Right ventricle myocardium superior (tissue), 1 donor: ENCODE measurements around the gene KREMEN1. TPM values are rescaled to one million over a fixed set of nuclear protein-coding genes. Genes with fewer than 3 reads are reported as not detected.

Source experiments
- ATAC-seq: fragments of 200-7000 bp; cut with Tn5 transposase; one replicate; pipeline ENCODE4 v1.9.1; 2020; ENCODE audit warnings: mild to moderate bottlenecking; ENCODE audit not compliant: poor library complexity
- DNase-seq: peaks from one replicate; pipeline ENCODE4 v3.0.0-alpha.2; 2020
- intact Hi-C: fragments of 100-400 bp; cut with DNase I; formaldehyde crosslinking; loops from one replicate; pipeline ENCODE4 v1.11.2; 2022
- total RNA-seq: library from RNA; stranded (reverse); fragmentation: NEBNext Ultra II Directional; extraction: Animal tissue kit (Norgen Biotek cat#: 25700); gene quantifications from one replicate; pipeline ENCODE4 v1.2.1, GENCODE V29; 2021
- donor health status: DM: no; HTN: yes; CAD: no; lungs with severe emphysema.

Gene KREMEN1
- total RNA-seq, 1 donor from 2014 or later: 49.9 TPM

DNA sequence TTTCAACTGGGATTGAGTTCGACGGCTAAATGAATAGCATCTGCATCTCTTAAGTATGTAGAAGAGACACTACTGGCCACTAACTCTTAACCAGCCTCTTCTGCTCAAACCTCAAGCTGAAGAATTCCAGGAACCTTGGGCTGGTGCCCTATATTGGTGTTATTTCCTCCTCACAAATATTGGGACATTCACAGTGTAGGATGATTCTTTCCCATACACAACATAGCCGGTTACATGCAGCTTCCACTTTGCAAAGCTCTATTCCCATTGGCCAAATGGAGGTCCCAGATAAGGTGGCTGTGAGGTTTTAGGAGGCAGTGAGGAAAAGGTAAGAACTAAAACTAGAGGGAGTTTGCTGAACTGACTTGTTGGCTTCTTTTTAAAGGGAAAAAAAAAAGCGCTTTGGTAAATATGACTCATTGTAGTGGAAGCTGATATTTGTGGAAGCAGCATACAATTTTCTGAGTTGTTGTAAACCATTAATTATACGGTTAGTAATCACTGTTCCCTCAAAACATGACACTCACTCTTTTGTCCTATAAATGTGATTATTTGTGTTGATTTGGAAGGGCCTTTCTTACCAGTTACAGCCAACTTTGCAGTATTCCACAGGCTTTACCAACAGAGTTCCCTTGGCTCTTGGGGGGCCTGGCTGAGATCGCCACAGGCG lies 28.8 kb upstream of the KREMEN1 start:
- ATAC-seq: no peak
- DNase-seq: no peak
- intact Hi-C loops: no loop called here

- DNase-seq: no peak
- ATAC-seq: no peak
- intact Hi-C loops: no loop called here
Measured at GRCh38 chr22:29044657-29045176, 28.1 kb upstream of the KREMEN1 start.

GRCh38 chr22:29048822-29049654 lies 23.8 kb upstream of the KREMEN1 start:
- intact Hi-C loops: no loop called here
- ATAC-seq (no peak), DNase-seq (no peak)

DNA sequence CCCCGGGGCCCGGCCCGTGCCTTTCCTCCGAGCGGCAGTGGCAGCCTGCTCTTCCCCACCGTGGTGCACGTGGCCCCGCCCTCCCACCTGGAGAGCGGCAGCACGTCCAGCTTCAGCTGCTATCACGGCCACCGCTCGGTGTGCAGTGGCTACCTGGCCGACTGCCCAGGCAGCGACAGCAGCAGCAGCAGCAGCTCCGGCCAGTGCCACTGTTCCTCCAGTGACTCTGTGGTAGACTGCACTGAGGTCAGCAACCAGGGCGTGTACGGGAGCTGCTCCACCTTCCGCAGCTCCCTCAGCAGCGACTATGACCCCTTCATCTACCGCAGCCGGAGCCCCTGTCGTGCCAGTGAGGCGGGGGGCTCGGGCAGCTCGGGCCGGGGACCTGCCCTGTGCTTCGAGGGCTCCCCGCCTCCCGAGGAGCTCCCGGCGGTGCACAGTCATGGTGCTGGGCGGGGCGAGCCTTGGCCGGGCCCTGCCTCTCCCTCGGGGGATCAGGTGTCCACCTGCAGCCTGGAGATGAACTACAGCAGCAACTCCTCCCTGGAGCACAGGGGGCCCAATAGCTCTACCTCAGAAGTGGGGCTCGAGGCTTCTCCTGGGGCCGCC lies 23.1 kb upstream of the KREMEN1 start:
- DNase-seq (no peak), ATAC-seq (no peak)
- intact Hi-C loops: no loop called here

- intact Hi-C loops: no loop called here
- no peak for ATAC-seq
Measured at GRCh38 chr22:29050457-29050856, 22.4 kb upstream of the KREMEN1 start.

GRCh38 chr22:29053048-29053702 lies 19.7 kb upstream of the KREMEN1 start:
- DNase-seq (no peak), ATAC-seq (no peak)
- intact Hi-C loops: no loop called here

More at GRCh38 chr22:29050457-29050856, 22.4 kb upstream of the KREMEN1 start:
- DNase-seq: no peak

DNA sequence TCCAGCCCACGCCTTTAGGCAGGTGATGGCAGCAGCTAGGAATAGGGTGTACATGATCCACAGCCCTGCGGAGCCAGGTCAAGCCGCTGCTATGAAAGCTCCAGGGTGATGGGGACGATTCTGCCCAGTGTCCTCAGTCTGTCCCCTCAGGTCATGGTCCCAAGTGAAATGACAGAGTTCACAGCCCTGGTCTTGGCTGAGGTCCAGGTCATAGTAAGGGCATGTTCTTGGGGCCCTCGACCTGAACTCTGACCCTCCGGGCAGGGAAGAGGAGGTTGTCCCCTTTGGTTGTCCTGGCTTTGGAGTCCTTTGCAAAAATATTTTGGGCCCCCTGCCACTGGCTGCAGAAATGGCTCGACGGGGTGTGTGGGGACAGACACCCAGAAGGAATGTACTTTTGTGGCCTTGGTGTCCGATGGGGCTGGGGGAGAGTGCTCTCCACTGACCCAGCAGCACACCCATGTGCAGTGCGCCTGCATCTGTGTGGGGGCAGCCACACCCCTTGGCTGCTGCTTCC lies 18.5 kb upstream of the KREMEN1 start:
- intact Hi-C loops: no loop called here
- DNase-seq (no peak), ATAC-seq (no peak)

DNA sequence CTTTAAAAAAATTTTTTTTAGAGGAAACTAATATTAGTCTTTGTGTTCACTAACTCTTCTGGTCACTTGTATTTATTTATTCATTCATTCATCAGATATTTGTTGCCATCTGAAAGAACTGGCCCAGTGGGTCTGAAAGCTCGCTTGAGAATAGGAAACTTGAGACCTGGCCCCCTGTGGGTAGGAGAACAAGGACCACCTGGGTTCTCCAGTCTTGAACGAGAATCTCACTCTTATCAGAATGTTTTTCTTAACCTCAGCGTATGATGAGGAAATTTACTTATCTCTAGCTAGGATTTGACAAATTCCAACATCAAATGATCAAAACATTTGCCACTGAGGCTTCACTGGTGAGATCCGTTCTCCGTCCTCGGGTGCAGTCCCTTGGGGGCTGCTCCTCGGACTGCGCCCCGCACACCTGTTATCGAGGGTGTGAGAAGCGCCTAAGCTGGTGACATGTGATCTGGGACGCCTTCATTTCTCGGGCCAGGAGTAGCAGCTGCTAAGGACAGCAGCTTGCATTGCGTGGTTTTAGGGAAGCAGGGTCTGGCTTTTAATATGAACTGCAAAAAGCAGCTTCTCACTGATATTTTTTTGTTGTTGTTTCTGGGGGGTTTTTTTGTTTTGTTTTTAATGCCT lies 17.5 kb upstream of the KREMEN1 start:
- DNase-seq (no peak), ATAC-seq (no peak)
- intact Hi-C loops: no loop called here

DNA sequence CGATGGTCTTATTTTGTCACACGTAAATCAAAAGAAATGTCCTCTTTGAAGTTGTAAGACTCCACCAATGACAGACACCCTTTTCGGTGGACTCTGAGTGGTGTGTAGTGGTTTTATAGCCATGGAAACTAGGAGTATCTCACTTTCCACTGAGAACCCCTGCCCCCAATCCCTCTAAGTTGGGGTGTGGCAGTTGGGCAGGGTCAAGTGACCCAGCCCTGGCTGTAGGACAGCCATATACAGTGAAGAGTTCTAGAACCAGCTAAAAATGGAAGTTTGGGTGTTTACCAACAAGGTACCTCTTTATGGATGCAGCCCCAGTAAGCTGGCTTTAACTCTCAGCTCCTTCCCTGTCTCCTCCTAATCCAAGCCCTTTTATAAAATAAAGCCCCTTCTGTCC lies 16.4 kb upstream of the KREMEN1 start:
- DNase-seq: no peak
- no peak for ATAC-seq
- intact Hi-C loops: no loop called here

DNA sequence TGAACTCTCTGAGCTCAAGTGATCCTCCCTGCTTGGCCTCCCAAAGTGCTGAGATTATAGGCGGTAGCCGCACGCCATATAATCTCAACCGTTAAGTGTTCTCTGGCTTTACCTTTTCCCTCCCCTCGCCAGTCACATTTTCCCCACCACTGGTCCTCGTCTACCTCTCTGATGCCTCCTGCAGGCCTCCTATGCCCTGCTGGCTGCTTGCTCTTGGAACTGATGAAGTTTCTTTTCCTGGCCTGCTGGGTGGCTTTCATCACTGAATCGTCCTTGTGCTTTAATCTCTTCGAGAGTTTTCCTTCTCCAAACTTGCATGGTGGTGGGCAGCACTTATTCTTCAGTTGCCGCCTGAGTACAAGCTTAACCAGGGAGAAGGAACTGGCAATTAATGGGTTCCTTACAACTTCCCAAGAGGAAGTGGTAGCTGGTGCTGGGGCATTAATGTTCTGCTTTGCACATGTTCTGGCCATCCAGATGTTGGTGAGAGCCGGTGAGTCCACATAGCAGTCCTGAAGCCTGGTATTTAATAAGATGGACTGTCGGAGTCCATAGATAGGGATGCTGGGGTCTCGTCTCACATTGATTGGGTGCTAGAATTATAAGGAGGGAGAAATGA lies 12.5 kb upstream of the KREMEN1 start:
- intact Hi-C loops: no loop called here
- DNase-seq: no peak

DNA sequence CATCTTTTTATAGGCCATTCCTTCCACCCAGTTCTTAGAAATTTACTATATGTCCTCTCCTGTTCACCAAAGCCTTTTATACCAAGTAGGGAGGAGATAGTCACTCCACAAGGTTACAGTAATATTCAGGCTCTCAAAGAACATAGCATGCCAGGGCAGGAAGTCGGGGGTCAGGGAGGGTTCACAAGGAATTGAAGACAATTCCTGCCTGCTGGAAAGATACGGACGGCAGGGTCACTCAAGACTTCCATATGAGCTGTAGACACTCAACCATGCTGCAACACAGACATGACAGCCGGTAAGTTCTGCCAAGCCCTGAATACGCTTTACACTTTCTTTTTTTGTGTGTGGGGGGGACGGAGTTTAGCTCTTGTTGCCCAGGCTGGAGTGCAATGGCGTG lies 11.9 kb upstream of the KREMEN1 start:
- intact Hi-C loops: no loop called here
- DNase-seq (no peak), ATAC-seq (no peak)

More for the DNA sequence above, 12.5 kb upstream of the KREMEN1 start:
- ATAC-seq: no peak

- DNase-seq: no peak
- intact Hi-C loops: no loop called here
- ATAC-seq: no peak
Measured at GRCh38 chr22:29061773-29062172, 11.1 kb upstream of the KREMEN1 start, which contains the start of gene C22orf31. Gene C22orf31 (minus strand): TSS chr22:29061831. CDS start chr22:29061792, 39 bp downstream.

GRCh38 chr22:29062286-29062821 lies 10.5 kb upstream of the KREMEN1 start:
- ATAC-seq (no peak), DNase-seq (no peak)
- intact Hi-C loops: no loop called here

GRCh38 chr22:29065468-29066190 lies 7.2 kb upstream of the KREMEN1 start:
- intact Hi-C loops: no loop called here
- ATAC-seq: no peak

DNA sequence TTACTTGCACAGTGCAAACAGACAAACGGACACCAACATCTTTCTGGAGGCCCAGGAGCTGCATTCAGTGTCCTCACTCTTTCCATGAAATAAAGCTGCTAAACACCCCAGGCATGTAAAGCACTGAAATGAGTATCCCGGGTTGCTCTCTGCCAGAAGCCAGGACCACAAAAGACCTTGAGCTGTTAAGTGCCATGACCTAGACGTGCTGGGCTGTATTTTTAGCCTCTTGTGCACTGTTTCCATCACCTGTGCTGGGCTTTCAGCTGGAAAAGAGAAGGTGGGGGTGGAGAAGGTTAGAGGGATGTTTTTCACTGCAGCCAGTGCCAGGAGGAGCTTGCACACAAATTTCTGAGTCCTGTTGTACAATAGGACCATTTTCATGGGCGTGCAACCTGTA lies 3.4 kb upstream of the KREMEN1 start:
- DNase-seq (no peak), ATAC-seq (no peak)
- intact Hi-C loops: no loop called here

More at GRCh38 chr22:29065468-29066190, 7.2 kb upstream of the KREMEN1 start:
- DNase-seq: no peak

DNA sequence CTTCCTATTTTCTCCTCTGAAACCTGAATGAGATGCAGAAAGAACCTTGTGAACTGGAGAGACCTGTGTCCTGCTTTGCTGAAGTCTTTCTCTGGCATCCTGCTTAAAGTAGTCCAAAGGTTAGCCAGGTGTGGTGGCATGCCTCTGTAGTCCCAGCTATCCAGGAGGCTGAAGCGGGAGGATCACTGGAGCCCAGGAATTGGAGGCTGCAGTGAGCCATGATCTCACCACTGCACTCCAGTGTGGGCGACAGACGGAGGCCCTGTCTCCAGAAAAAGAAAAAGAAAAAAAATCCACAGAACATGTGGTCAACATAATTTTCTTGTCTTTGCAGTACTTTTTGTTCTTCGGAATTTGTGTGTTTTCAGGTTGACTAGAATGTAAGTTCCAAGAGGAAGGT lies 2.3 kb upstream of the KREMEN1 start:
- DNase-seq (no peak), ATAC-seq (no peak)
- intact Hi-C loops: loop anchor here (10.0 kb wide), 1 partner anchor 84 kb away; no protein-coding TSS in a partner anchor
